Dermis blood vessel endothelial cell (primary cell): Measurements from ENCODE around the gene ACTR8. TPM values are rescaled to one million over a fixed set of nuclear protein-coding genes. Genes with fewer than 3 reads are reported as not detected.

Experiments used
- DNase-seq: peaks from one replicate; pipeline ENCODE4 v3.0.0; 2010
- total RNA-seq: library from RNA; depleted of rRNA; stranded (reverse); fragments of >200 nt; gene quantifications from 2 replicates; pipeline ENCODE4 v1.2.3, GENCODE V29; 2014

Gene ACTR8
- total RNA-seq, 1 donor from 2014 or later: 47.1 TPM

GRCh38 chr3:53835257-53835656 lies 46.7 kb downstream of the ACTR8 start:
- no peak for DNase-seq

DNA sequence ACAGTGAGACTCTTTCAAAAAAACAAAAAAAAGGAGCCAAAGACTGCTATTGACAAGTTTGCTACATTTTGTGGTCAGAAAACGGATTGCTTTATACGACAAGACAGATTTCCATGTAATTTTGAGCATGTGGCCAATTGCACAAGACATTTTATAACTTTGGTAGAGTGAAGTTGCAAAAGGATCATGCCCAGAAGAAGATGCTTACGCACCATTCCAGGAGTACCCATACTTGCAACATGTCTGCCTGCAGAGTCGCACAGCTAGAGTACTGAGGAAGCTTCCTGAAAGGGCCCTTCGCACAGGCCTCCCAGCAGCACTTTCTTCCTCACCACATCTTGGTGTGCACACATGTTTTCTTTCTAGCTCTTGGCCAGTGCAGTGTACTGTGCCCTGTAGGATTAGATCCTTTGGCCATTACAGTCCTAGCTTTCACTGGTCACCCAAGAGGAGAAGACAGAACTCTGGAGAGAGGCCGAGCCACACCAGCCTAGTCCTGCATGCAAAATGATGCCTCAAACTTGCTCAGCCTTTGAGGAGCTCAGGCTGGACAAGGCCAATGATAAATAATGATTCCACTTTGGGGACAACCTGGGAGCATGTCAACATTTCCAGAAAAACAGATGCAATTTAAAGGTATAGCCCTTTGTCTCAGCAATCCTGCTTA lies 47.4 kb downstream of the ACTR8 start:
- DNase-seq: no peak

DNA sequence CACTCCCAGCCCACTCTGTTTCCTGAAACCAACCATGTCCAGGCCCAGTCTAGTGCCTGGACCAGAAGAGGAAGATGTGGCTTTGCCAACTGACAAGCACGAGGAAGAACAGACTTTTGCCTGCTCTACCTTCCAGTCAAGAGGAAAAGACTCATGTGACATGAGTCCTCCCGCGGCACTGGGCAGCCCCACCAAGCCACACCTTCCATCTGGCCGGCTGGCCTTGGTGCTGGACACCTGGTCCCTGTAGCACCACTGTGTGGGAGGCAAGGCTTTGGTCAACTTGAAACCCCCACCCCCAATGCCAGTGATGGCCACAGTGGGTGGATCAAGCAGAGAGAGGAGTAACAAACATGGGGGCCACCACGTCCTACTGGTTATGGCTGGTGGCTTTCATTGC lies 48.3 kb downstream of the ACTR8 start:
- no peak for DNase-seq

DNA sequence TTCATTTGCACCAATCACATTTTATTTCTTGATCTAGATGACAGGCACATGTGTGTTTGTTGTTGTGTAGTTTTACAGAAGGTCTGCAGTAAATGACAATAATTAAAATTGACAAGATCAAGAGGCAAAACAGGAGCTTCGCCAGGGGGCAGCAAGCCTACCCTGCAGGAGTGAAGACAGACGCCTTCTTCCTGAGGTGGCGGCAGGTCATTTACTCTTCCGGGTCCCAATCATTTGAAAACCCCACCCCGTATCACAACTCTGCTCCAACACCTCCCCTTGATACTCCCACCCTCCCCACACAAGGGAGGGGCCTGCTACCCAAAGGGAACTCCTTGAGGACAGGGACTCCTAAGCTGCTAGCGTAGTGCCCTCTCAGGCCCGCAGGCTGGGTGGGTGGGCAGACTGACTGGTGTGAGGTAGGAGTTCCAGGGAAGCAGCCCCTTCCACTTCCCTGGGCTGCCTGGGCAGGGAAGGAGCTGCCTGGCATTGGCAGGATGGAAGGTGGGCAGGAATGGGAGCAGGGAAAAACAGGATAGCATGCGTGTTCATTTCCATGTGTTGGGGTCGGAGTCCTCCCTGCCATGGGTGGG lies 48.8 kb downstream of the ACTR8 start:
- no peak for DNase-seq

DNA sequence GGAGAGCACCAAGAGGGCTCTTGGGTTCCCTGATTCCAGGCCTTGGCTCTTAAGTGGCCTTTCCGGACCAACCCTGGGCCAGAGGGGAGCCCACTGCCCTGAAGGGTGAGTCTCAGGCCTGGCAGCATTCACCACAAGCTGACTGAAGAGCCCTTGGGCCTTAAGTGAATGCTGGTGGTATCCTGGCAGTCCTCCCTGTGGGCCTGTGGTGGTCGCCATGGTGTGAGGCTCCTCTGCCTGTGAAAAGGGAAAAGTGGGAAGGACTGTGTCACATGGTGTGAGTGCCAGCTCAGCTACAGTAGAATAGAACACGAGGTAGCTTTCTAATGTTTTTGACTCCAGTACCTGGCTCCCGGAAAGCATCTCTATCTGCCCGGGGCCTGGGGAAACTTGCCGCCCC lies 51.0 kb downstream of the ACTR8 start:
- DNase-seq: no peak

- DNase-seq: no peak
Observed at GRCh38 chr3:53829605-53830004, 52.3 kb downstream of the ACTR8 start.

DNA sequence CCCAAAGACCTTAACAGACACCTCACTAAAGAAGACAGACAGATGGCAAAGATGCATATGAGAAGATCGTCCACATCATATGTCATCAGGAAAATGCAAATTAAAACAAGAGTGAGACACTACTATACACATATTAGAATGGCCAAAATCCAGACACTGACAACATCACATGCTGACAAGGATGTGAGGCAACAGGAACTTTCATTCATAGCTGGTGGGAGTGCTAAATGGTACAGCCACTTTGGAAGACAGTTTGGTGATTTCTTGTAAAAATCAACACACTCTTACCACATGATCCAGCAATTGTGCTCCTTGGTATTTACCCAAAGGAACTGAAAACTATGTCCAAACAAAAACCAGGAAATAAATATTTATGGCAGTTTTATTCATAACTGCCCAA lies 53.4 kb downstream of the ACTR8 start:
- no peak for DNase-seq

- no peak for DNase-seq
Observed at GRCh38 chr3:53826048-53826447, 55.9 kb downstream of the ACTR8 start.

- DNase-seq: no peak
Observed at GRCh38 chr3:53824795-53825194, 57.2 kb downstream of the ACTR8 start.

DNA sequence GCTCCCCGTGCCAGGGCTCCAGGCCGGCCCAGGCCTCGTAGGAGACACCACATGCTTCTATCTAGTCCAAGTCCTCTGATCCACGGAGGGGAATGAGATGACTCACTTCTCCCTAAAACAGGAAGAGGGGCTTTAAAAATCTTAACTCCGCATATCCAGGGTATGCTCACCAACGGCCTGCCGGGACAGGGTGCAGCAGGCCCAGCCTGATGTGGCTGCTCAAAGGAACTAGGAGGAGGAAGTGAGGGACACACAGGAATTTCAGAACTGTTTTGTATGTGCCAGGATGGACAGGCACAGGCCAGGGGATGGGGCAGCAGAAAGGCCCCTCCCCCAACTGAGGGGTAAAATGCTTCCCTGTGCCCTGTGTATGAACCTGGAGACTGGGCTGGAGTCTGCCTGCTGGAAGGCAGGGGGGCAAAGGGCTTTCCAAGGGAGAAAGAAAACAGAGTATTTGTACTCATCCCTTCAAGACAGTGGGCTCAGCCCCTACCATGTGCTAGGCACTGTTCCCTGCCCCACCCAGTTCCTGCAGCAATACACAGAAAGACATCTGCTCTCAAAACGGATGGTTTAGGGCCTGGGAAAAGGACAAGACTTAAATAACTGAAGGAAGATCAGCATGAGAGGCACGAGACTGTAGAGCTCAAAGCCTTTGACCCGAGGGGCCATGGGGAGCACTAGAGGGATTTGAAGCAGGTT lies 57.8 kb downstream of the ACTR8 start:
- no peak for DNase-seq

DNA sequence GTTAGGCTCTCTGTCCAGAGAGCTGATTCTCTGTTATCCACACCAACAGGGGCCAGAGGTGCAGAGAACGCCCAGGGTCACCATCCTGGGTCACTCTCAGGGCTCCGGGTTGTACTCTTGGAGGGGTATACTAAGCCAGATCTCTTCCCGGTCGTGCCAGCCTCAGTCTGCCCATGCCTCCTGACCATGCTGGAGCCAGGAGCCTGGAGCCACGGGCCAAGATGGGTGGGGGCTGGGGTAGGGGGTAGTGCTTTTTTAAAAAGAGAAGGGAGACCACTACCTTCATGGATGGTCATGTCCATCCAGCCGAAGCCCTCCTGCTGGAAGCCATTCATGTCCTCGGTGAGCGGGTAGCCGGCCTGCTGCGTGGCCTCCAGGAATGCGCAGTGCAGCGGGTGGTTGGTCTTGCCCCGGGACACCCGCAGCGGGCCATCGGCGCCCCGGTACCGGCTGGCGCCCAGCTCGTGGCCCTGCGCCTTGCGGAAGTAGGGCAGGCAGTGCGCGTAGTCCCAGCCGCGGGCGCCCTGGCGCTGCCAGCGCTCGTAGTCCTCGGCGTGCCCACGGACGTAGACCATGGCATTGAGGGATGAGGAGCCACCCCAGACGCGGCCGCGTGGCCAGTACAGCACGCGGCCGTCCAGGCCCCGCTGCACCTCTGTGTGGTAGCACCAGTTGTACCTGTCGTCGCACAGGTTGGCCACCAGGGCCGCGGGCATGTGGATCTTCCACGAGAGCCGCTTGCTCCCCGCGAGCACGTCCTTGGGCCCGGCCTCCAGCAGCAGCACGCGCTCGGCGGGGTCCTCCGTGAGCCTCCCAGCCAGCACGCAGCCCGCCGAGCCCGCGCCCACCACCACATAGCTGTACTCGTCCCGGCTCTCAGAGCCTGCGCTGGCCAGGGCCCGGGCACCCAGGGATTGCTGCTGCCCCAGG lies 58.7 kb downstream of the ACTR8 start:
- DNase-seq: no peak

- no peak for DNase-seq
Observed at GRCh38 chr3:53822331-53822741, 59.6 kb downstream of the ACTR8 start.

- no peak for DNase-seq
Observed at GRCh38 chr3:53821631-53822121, 60.3 kb downstream of the ACTR8 start.

DNA sequence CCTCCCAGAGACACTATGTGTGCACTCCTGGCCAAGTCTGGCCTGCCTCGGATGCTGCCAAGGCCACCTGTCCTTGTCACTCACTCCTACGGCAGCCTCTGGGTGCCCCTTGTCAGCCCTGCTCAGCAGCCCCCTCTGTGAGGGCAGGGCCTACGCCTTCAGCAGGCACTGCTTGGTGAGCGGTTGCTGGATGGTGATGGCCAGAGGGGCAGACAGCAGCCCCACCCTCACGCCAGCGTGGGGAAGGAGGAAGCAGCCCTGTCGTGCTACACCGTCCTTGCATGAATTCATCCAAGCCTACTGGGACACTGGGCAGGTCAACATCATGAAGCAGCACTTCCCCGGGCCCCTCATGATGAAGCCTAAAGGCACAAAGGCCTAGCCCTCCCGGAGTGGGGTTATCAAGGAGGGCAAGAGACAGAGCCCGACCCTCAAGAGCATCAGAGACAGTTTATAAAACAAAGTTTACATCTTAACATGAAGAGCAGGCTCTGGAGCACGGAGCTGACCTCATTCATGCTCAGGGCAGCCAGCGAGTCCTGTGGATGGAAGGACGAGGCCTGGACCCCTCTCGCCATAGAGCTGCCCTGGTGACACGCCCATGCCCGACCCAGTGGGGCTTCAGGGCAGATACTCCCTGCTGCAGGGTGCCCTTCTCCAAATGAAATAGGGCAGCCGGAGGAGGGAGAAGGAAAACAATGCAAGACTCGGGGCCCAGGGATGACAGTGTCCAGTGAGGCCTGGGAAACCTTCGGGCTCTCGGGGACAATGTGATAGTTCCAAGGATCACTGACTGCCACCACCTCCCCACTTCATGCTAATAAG lies 61.0 kb downstream of the ACTR8 start:
- no peak for DNase-seq

GRCh38 chr3:53820084-53820483 lies 61.9 kb downstream of the ACTR8 start:
- DNase-seq: no peak

- no peak for DNase-seq
Observed at GRCh38 chr3:53819163-53819868, 62.6 kb downstream of the ACTR8 start.

DNA sequence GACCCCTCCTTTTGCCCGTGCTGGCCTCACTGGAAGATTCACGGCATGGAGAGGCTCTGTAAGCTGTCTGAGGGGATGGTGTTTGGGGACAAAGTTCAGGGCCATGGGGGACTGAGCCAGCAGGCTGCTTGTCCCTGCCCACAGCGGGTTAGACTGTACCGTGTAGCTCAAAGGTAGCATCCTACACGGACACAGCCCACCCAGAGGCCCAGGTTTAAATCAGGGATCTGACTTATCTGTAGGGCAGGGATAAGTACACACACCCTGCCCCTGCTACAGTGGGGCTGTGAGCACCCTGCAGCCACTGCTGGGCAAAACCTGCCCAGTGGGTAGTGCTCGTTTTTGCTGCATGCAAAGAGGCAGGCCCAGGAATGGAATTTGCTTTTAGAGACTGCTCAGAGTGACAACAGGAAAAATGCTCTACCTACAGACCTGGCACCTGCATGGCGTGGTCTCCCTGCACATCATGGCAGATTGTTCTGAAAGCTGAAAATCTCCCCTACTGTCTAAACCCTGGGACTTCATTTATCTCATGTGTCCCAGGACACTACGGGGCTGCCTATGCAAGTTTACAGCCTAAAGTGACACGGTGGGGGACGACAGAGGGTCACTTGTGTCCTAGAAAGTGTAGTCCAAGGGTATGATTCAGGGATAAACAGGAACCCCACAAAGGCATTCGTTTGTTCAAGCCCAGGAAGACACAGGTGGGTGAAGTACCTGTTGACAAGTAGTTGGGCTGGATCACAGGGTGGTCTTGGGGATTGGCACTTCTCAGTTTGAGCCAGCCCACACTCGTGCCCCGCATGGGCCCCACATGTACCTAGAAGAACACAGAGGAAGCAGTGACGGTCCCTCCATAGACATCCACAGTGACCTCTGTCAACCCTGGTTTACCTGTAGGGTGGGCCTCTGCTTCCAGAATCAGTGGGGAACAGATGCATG lies 63.5 kb downstream of the ACTR8 start:
- DNase-seq: no peak

GRCh38 chr3:53817809-53818208 lies 64.1 kb downstream of the ACTR8 start:
- DNase-seq: no peak

DNA sequence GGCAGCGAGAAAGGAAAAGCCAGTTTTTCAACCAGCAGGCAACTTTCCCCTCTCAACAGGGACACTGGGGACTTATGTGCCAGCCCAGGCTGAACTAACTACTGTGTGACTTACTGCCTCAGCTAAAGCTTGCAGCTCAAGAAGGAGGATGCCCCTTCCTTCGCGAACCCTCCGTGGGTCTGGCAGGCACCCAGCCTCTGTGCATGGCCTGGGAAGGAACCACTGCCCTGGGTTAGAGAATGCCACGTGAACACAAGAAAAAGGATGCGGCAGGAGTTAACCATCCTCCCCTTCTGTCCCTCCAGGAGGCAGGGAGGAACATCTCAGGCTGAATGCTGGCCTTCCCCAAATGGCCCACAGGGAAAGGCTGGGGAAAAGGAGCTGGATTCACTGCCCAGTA lies 64.7 kb downstream of the ACTR8 start:
- DNase-seq: no peak
